K562 (cell line): ENCODE measurements around the gene PYCR2. TPM values are rescaled to one million over a fixed set of nuclear protein-coding genes. Genes with fewer than 3 reads are reported as not detected.

ENCODE experiments used
- CHCHD3 ChIP-seq: fragments of 250-450 bp; sonication (Bioruptor Pico); IDR thresholded peaks from 2 replicates; pipeline ENCODE4 v2.1.2; 2022; ENCODE audit warnings: mild to moderate bottlenecking
- EZH2 ChIP-seq: IDR thresholded peaks from 2 replicates; pipeline ENCODE4 v1.6.1; 2012; ENCODE audit warnings: low read depth, mild to moderate bottlenecking, inconsistent platforms, low read length, borderline replicate concordance
- FOSL1 ChIP-seq: fragments of 200-800 bp; sonication (Bioruptor generic); conservative IDR thresholded peaks from 2 replicates; pipeline ENCODE4 v1.6.1; 2016; ENCODE audit warnings: missing genetic modification characterization, missing compliant biosample characterization
- FOXJ3 ChIP-seq: sonication (generic); formaldehyde crosslinking; IDR thresholded peaks from 2 replicates; pipeline ENCODE4 v1.4.0; 2020; ENCODE audit warnings: mild to moderate bottlenecking, missing genetic modification reagents
- GABPA ChIP-seq: fragments of 200-800 bp; sonication (Bioruptor generic); conservative IDR thresholded peaks from 2 replicates; pipeline ENCODE4 v1.6.1; 2016; ENCODE audit warnings: low read depth, missing genetic modification characterization, missing compliant biosample characterization
- HEY1 ChIP-seq: fragments of 250-450 bp; sonication (Bioruptor Pico); IDR thresholded peaks from 2 replicates; pipeline ENCODE4 v1.5.0; 2020; ENCODE audit warnings: mild to moderate bottlenecking, moderate library complexity, borderline replicate concordance
- HNRNPK ChIP-seq: fragments of 200-400 bp; formaldehyde crosslinking; IDR thresholded peaks from one replicate; pipeline ENCODE4 v1.6.1; 2018; ENCODE audit warnings: mild to moderate bottlenecking, low read depth, low read length; ENCODE audit not compliant: poor library complexity, severe bottlenecking
- MEF2A ChIP-seq: IDR thresholded peaks from 2 replicates; pipeline ENCODE4 v1.6.1; 2011; ENCODE audit warnings: low read depth, mild to moderate bottlenecking, low read length, moderate library complexity; ENCODE audit not compliant: control insufficient read depth
- NBN ChIP-seq: fragments of 450-650 bp; IDR thresholded peaks from 2 replicates; pipeline ENCODE4 v1.6.1; 2016; ENCODE audit warnings: low read depth, mild to moderate bottlenecking
- OTX1 ChIP-seq: fragments of 450-650 bp; formaldehyde crosslinking; IDR thresholded peaks from 2 replicates; pipeline ENCODE4 v1.4.0; 2022; ENCODE audit warnings: mild to moderate bottlenecking
- POLR2A ChIP-seq: fragments of 450-650 bp; conservative IDR thresholded peaks from 2 replicates; pipeline ENCODE4 v1.6.1; 2016
- POLR2H ChIP-seq: IDR thresholded peaks from 2 replicates; pipeline ENCODE4 v1.6.1; 2016; ENCODE audit warnings: missing genetic modification characterization, low read depth, mild to moderate bottlenecking, control low read depth, missing compliant biosample characterization, moderate library complexity
- RHOXF2B ChIP-seq: fragments of 250-450 bp; sonication (Bioruptor Pico); conservative IDR thresholded peaks from 2 replicates; pipeline ENCODE4 v1.5.1; 2021
- SETDB1 ChIP-seq: IDR thresholded peaks from one replicate; pipeline ENCODE4 v1.6.1; 2012; ENCODE audit warnings: low read length, control low read depth, inconsistent platforms
- SIRT6 ChIP-seq: IDR thresholded peaks from one replicate; pipeline ENCODE4 v1.6.1; 2012; ENCODE audit warnings: low read depth, mild to moderate bottlenecking, control low read depth, inconsistent platforms, low read length, moderate library complexity
- SMARCB1 ChIP-seq: IDR thresholded peaks from 2 replicates; pipeline ENCODE4 v1.6.1; 2011; ENCODE audit warnings: improper control_type of control experiment, low read depth; ENCODE audit not compliant: insufficient read length
- SMARCE1 ChIP-seq: fragments of 450-650 bp; IDR thresholded peaks from 2 replicates; pipeline ENCODE4 v1.7.1; 2016; ENCODE audit warnings: mild to moderate bottlenecking
- SNRNP70 ChIP-seq: fragments of 200-400 bp; formaldehyde crosslinking; optimal IDR thresholded peaks from 2 replicates; pipeline ENCODE3; 2017; ENCODE audit warnings: low read depth, low read length
- SPI1 ChIP-seq: IDR thresholded peaks from 2 replicates; pipeline ENCODE4 v1.6.1; 2011; ENCODE audit warnings: low read depth, low read length, control low read depth, borderline replicate concordance
- ZFP1 ChIP-seq: fragments of 450-650 bp; formaldehyde crosslinking; IDR thresholded peaks from 2 replicates; pipeline ENCODE4 v1.4.0; 2020; ENCODE audit warnings: mild to moderate bottlenecking, mixed read lengths
- ZZZ3 ChIP-seq: fragments of 450-650 bp; IDR thresholded peaks from 2 replicates; pipeline ENCODE4 v1.6.1; 2016; ENCODE audit warnings: antibody characterized with exemption, mild to moderate bottlenecking, moderate library complexity
- polyA plus RNA-seq, 8 experiments: library from polyadenylated mRNA; depleted of rRNA in 4 of 8; stranded (reverse) in 5 of 8; unstranded in 3 of 8; fragments of >200 nt; fragmentation: Nextera tagmentation in 2 of 8; fragmentation: Illumina TruSeq in 1 of 8; extraction: Ambion mirVana in 2 of 8; extraction: Trizol in 1 of 8; gene quantifications; 2 replicates each; pipeline versions ENCODE4 v1.2.1 to v1.2.3, GENCODE V29; 2011 to 2014; ENCODE audit warnings: inconsistent platforms in 1 of 8, missing spikeins in 1 of 8
- total RNA-seq, 7 experiments: library from RNA; depleted of rRNA in 6 of 7; stranded (reverse); fragments of >200 nt in 6 of 7; fragmentation: Illumina TruSeq in 2 of 7; extraction: Trizol in 2 of 7; gene quantifications; 2 replicates each; pipeline versions ENCODE4 v1.2.1 to v1.2.3, GENCODE V29; 2011 to 2021; ENCODE audit warnings: low replicate concordance in 1 of 7
- TF ChIP-seq, protein P1 (sequence below): fragments of 450-650 bp; formaldehyde crosslinking; IDR thresholded peaks from 2 replicates; pipeline ENCODE4 v1.4.0; 2020; ENCODE audit warnings: mild to moderate bottlenecking, moderate library complexity
- TF ChIP-seq, protein P2 (sequence below): sonication (generic); formaldehyde crosslinking; IDR thresholded peaks from 2 replicates; pipeline ENCODE4 v1.8.0; 2022; ENCODE audit warnings: mild to moderate bottlenecking, missing genetic modification reagents
- TF ChIP-seq, protein P3 (sequence below): fragments of 450-650 bp; formaldehyde crosslinking; IDR thresholded peaks from 2 replicates; pipeline ENCODE4 v1.4.0; 2022; ENCODE audit warnings: missing genetic modification characterization
- TF ChIP-seq, protein P4 (sequence below): sonication (generic); formaldehyde crosslinking; IDR thresholded peaks from 2 replicates; pipeline ENCODE4 v1.8.0; 2022; ENCODE audit warnings: mild to moderate bottlenecking, missing genetic modification reagents

The PYCR2 gene
- total and polyA plus RNA-seq, 9 of the 15 experiments (the other 6 are each of a cell fraction or from before 2014, with no cell fraction given), result 5.5 to 219 (median 127) TPM

DNA sequence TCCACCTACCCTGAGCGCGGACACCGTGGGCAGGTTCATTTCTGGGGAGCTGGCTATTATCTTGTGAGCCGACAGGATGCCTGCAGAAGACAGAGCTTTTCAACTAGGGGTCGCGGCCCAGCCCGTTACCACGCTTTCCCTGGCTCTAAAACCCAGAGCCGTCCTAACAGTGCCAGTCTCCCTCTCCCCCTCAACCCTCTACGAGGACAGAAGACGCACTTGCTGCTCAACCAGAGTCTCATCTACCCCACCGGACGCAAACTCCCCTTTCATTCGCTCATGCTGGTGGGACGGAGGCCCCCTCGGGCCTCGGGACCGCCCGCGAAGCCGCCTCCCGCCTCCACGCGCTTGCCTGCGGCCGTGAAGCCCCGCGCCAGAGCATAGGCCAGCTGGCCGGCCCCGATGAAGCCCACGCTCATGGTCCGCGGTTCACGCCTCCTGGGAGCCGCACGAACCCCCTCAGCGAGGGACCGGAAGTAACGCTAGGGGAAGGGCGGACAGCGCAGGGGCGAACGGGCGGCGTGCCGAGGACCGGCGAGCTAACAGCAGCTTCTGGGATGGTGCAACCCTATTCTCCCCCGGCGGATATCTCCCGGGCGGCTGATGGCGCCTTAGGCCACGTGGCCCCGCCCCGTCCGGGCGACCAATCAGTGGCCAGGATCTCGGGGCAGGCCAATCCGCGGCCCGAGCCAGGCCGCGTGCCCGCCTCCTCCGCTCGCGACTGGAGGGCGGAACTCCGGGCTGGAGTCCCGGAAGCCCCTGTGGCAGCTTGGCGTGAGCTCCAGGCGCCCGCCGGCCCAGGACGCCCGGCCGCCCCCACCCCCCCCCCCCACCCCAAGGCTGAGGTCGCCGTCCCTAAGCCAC is at the start of gene PYCR2 (continued):
- TF ChIP-seq MEF2A (no peak), HEY1 (no peak), SNRNP70 (no peak), FOSL1 (tag) (no peak), EZH2 (no peak), SETDB1 (no peak), POLR2A (peak; percentile 97), SMARCB1 (no peak), POLR2H (tag) (peak; percentile 90), HNRNPK (peak; percentile 94), NBN (no peak; the same call in 1 of the 2 replicates), FOXJ3 (CRISPR knock-in tag) (no peak), RHOXF2B (no peak), CHCHD3 (no peak; the same call in 1 of the 2 replicates), GABPA (peak; percentile 95), ZZZ3 (no peak), ZFP1 (no peak), SPI1 (peak; percentile 68; the same call in 1 of the 2 replicates), SIRT6 (no peak), SMARCE1 (no peak), OTX1 (CRISPR knock-in tag) (0 out of 2 replicates have a peak, but pooled peaks have one; percentile 44)
- TF ChIP-seq, protein P1, sequence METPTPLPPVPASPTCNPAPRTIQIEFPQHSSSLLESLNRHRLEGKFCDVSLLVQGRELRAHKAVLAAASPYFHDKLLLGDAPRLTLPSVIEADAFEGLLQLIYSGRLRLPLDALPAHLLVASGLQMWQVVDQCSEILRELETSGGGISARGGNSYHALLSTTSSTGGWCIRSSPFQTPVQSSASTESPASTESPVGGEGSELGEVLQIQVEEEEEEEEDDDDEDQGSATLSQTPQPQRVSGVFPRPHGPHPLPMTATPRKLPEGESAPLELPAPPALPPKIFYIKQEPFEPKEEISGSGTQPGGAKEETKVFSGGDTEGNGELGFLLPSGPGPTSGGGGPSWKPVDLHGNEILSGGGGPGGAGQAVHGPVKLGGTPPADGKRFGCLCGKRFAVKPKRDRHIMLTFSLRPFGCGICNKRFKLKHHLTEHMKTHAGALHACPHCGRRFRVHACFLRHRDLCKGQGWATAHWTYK, result peak; percentile 33; the same call in 1 of the 2 replicates
- TF ChIP-seq, protein P2, sequence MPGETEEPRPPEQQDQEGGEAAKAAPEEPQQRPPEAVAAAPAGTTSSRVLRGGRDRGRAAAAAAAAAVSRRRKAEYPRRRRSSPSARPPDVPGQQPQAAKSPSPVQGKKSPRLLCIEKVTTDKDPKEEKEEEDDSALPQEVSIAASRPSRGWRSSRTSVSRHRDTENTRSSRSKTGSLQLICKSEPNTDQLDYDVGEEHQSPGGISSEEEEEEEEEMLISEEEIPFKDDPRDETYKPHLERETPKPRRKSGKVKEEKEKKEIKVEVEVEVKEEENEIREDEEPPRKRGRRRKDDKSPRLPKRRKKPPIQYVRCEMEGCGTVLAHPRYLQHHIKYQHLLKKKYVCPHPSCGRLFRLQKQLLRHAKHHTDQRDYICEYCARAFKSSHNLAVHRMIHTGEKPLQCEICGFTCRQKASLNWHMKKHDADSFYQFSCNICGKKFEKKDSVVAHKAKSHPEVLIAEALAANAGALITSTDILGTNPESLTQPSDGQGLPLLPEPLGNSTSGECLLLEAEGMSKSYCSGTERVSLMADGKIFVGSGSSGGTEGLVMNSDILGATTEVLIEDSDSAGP (CRISPR knock-in tag), result 0 out of 2 replicates have a peak, but pooled peaks have one; percentile 63
- TF ChIP-seq, protein P3, sequence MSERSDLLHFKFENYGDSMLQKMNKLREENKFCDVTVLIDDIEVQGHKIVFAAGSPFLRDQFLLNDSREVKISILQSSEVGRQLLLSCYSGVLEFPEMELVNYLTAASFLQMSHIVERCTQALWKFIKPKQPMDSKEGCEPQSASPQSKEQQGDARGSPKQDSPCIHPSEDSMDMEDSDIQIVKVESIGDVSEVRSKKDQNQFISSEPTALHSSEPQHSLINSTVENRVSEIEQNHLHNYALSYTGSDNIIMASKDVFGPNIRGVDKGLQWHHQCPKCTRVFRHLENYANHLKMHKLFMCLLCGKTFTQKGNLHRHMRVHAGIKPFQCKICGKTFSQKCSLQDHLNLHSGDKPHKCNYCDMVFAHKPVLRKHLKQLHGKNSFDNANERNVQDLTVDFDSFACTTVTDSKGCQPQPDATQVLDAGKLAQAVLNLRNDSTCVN (CRISPR knock-in tag), result no peak
- TF ChIP-seq, protein P4, sequence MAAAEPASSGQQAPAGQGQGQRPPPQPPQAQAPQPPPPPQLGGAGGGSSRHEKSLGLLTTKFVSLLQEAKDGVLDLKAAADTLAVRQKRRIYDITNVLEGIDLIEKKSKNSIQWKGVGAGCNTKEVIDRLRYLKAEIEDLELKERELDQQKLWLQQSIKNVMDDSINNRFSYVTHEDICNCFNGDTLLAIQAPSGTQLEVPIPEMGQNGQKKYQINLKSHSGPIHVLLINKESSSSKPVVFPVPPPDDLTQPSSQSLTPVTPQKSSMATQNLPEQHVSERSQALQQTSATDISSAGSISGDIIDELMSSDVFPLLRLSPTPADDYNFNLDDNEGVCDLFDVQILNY (CRISPR knock-in tag), result peak; percentile 74; the same call in 1 of the 2 replicates
